Smooth muscle cell (in vitro differentiated cells): ENCODE results near the gene GAS6. TPM values are rescaled to one million over a fixed set of nuclear protein-coding genes. Genes with fewer than 3 reads are reported as not detected.

Experiments
- DNase-seq: peaks from one replicate; lab custom pipeline; 2025; ENCODE audit not compliant: unreplicated experiment; lab: John Stamatoyannopoulos, UW
- H2AFZ ChIP-seq: fragments of 200-600 bp; sonication (generic); 2 replicates; pipeline ENCODE4 v1.6.0; 2016; ENCODE audit warnings: antibody characterized with exemption, low read depth, mild to moderate bottlenecking
- H3F3A ChIP-seq: fragments of 200-600 bp; sonication (generic); 2 replicates; pipeline ENCODE4 v1.6.0; 2017; ENCODE audit warnings: antibody characterized with exemption, low read depth
- H3K27ac ChIP-seq: fragments of 200-600 bp; sonication (generic); 2 replicates; pipeline ENCODE4 v1.5.1; 2016; ENCODE audit warnings: low read depth, mild to moderate bottlenecking
- H3K27me3 ChIP-seq: fragments of 200-600 bp; sonication (generic); 2 replicates; pipeline ENCODE4 v1.6.1; 2016; ENCODE audit warnings: low read depth, mild to moderate bottlenecking
- H3K36me3 ChIP-seq: fragments of 200-600 bp; sonication (generic); 2 replicates; pipeline ENCODE4 v1.5.1; 2016; ENCODE audit warnings: low read depth
- H3K4me1 ChIP-seq: fragments of 200-600 bp; sonication (generic); 2 replicates; pipeline ENCODE4 v1.5.1; 2016; ENCODE audit warnings: low read depth
- H3K4me2 ChIP-seq: fragments of 200-600 bp; sonication (generic); 2 replicates; pipeline ENCODE4 v1.6.0; 2016; ENCODE audit warnings: mild to moderate bottlenecking
- H3K4me3 ChIP-seq: fragments of 200-600 bp; sonication (generic); 2 replicates; pipeline ENCODE4 v1.5.1; 2016; ENCODE audit warnings: mild to moderate bottlenecking
- H3K79me2 ChIP-seq: fragments of 200-600 bp; sonication (generic); 2 replicates; pipeline ENCODE4 v1.6.0; 2016; ENCODE audit warnings: low read depth, mild to moderate bottlenecking
- H3K9ac ChIP-seq: fragments of 200-600 bp; sonication (generic); 2 replicates; pipeline ENCODE4 v1.6.0; 2016; ENCODE audit warnings: low read depth
- H3K9me3 ChIP-seq: fragments of 200-600 bp; sonication (generic); replicated peaks from 2 replicates; pipeline ENCODE4 v1.5.1; 2016; ENCODE audit warnings: low read depth
- H4K20me1 ChIP-seq: fragments of 200-600 bp; sonication (generic); 2 replicates; pipeline ENCODE4 v1.6.0; 2016; ENCODE audit warnings: low read depth
- whole genome bisulfite sequencing: methylation state at CpG from one replicate; pipeline ENCODE4 v1.1.7; 2016; ENCODE audit warnings: low lambda C conversion rate; 5-methylcytosine and 5-hydroxymethylcytosine counted together
- polyA plus RNA-seq: library from polyadenylated mRNA; unstranded; fragments of >200 nt; fragmentation: Nextera tagmentation; extraction: Ambion mirVana; gene quantifications from 2 replicates; pipeline ENCODE4 v1.2.1, GENCODE V29; 2016
- total RNA-seq: library from RNA; depleted of rRNA; stranded (reverse); fragments of >200 nt; gene quantifications from 2 replicates; pipeline ENCODE4 v1.2.3, GENCODE V29; 2014
- TF ChIP-seq, protein P1 (sequence below): fragments of 200-600 bp; sonication (generic); IDR thresholded peaks from 2 replicates; pipeline ENCODE4 v1.5.1; 2017; ENCODE audit warnings: borderline replicate concordance, mild to moderate bottlenecking, antibody characterized with exemption; ENCODE audit not compliant: insufficient read depth, poor library complexity, severe bottlenecking

The GAS6 gene
- total and polyA plus RNA-seq, 2 experiments from 2014 or later: 21.7 to 45.2 TPM

DNA sequence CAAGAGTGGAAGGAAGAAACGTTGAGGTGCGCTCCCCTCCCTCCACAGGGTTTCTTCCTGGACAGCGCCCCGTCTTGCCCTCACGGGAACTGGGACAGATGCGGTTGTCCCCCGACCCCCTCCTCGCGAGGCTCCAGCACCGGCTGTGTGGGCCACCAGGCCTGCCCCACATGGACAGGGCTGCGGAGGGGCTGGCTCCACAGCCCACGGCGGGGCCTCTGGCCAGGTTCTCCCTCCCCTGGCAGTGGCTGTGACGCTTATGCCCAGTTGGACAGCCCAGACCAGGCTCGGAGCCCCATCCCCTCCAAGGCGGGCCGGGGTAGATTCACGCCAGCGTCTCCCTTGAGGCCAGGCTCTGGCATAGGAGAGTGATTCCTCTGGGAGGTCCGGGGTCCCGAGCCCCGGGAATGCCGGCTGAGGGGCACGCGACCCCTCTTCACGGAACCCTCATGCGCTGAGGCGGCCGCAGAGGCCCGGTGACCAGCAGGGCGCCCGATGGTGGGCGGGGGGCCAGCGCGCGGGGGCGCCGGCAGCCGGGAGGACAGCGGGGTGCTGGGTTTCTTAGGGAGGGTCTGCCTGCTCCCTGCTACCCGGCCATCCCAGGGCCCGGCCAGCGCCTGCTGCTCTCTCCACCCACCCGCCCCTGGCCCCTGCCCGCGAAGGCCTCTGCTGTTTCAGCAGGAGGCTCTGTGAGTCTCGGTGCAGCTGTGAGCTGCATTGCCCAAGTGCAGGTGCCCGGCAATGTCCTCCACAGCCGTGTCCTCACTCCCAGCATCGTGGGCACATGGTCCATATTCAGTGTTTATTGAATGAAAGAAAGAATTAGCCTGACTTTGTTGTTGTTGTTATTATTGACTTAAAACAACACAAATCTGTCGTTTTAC, 20.3 kb upstream of the GAS6 start:
- H3K36me3 ChIP-seq: no peaks in the 10 kb centered on the region
- no peaks in the 10 kb centered on the region for H3F3A ChIP-seq
- 94% methylated on average over 41 of the region's 51 CpGs for WGBS

DNA sequence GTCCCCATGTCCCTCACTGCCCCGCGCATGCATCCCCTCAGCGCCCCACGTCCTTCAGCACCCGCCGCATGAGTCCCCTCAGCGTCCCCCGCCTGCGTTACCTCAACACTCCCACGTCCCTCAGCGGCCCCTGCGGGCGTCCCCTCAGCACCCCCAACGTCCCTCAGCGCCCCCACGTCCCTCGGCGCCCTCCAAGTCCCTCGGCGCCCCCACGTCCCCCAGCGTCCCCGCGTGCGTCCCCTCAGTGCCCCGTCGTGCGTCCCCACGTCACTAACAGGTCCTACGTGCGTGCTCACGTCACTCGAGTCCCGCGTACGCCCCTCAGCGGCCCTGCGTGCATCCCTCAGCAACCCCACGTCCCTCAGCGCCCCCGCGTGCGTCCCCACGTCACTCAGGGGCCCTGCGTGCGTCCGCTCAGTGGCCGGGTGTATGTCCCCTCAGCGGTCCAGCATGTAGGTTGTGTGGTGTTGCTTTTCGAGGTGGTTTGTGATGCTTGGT, 19.5 kb upstream of the GAS6 start:
- H3K9me3 ChIP-seq: no peaks in the 10 kb centered on the region
- H3K27ac ChIP-seq: no peak overlapping the region
- H3K79me2 ChIP-seq: no peaks in the 10 kb centered on the region
- WGBS: 98% methylated on average over 24 of the region's 50 CpGs
- H4K20me1 ChIP-seq: no peaks in the 10 kb centered on the region
- H2AFZ ChIP-seq: no peak overlapping the region
- no peaks in the 10 kb centered on the region for H3K4me1 ChIP-seq
- TF ChIP-seq, protein P1, sequence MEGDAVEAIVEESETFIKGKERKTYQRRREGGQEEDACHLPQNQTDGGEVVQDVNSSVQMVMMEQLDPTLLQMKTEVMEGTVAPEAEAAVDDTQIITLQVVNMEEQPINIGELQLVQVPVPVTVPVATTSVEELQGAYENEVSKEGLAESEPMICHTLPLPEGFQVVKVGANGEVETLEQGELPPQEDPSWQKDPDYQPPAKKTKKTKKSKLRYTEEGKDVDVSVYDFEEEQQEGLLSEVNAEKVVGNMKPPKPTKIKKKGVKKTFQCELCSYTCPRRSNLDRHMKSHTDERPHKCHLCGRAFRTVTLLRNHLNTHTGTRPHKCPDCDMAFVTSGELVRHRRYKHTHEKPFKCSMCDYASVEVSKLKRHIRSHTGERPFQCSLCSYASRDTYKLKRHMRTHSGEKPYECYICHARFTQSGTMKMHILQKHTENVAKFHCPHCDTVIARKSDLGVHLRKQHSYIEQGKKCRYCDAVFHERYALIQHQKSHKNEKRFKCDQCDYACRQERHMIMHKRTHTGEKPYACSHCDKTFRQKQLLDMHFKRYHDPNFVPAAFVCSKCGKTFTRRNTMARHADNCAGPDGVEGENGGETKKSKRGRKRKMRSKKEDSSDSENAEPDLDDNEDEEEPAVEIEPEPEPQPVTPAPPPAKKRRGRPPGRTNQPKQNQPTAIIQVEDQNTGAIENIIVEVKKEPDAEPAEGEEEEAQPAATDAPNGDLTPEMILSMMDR: no peak
- H3K9ac ChIP-seq: no peak overlapping the region
- no peaks in the 10 kb centered on the region for H3K36me3 ChIP-seq
- no peak overlapping the region for H3K4me2 ChIP-seq
- no peaks in the 10 kb centered on the region for H3F3A ChIP-seq
- H3K4me3 ChIP-seq: no peak overlapping the region
- H3K27me3 ChIP-seq: no peaks in the 10 kb centered on the region
- DNase-seq: no peak

More for the DNA sequence above, 20.3 kb upstream of the GAS6 start:
- TF ChIP-seq, protein P1: no peak
- Histone ChIP-seq H3K27me3 (no peaks in the 10 kb centered on the region), H4K20me1 (no peaks in the 10 kb centered on the region), H3K27ac (no peak overlapping the region), H3K4me2 (no peak overlapping the region), H3K79me2 (no peaks in the 10 kb centered on the region), H3K4me3 (no peak overlapping the region), H3K4me1 (no peaks in the 10 kb centered on the region), H3K9ac (no peak overlapping the region), H2AFZ (no peak overlapping the region), H3K9me3 (no peaks in the 10 kb centered on the region)
- no peak for DNase-seq

DNA sequence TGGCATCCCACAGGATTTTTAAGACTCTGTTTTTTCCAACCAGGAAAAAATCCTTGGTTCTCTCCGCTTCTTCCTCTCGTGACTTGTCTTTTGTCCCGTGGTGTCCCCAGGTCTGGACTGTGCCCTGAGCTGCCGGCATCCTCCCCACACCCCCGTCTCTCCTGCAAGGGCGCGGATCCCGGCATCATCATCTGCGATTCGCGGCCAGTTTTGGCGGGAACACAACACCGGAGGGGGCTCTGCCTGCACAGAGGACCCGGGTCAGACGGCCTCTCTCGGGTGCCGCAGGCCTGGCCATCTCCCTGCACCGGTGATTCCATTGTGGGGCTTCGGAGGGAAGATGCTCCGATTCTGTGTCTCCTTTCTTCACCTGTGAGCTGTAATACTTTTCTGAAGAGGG, 18.8 kb upstream of the GAS6 start:
- Histone ChIP-seq H3K79me2 (no peaks in the 10 kb centered on the region), H3K4me1 (no peaks in the 10 kb centered on the region), H3K4me2 (no peak overlapping the region), H3K27me3 (no peaks in the 10 kb centered on the region), H3K9ac (no peak overlapping the region), H3K9me3 (no peaks in the 10 kb centered on the region), H3K36me3 (no peaks in the 10 kb centered on the region), H4K20me1 (no peaks in the 10 kb centered on the region), H3F3A (no peaks in the 10 kb centered on the region), H3K27ac (no peak overlapping the region), H2AFZ (no peak overlapping the region), H3K4me3 (no peak overlapping the region)
- WGBS: 95% methylated on average over 20 of the region's 20 CpGs
- TF ChIP-seq, protein P1: no peak
- no peak for DNase-seq
